ENCODE measurements around the gene HTT.
"Not testable (repeated sequence)": the region's sequence is repeated elsewhere in the genome, so short reads cannot be mapped to it uniquely, and the experiment has no call there.

The HTT gene

GRCh38 chr4:3046623-3047022 lies 27.9 kb upstream of the HTT start:
- DNase-seq = no peak

- DNase-seq = no peak
Observed at GRCh38 chr4:3047464-3048286, 26.8 kb upstream of the HTT start.

- not testable (repeated sequence) for DNase-seq
Observed at GRCh38 chr4:3051141-3051897, 23.2 kb upstream of the HTT start.

GRCh38 chr4:3054169-3054759 lies 20.2 kb upstream of the HTT start:
- DNase-seq = no peak

- no peak for DNase-seq
Observed at GRCh38 chr4:3059943-3060342, 14.5 kb upstream of the HTT start.

GRCh38 chr4:3060946-3061345 lies 13.5 kb upstream of the HTT start:
- no peak for DNase-seq

- DNase-seq = no peak
Observed at GRCh38 chr4:3062471-3062870, 12.0 kb upstream of the HTT start.

GRCh38 chr4:3065551-3065950 lies 8.9 kb upstream of the HTT start:
- no peak for DNase-seq

GRCh38 chr4:3066836-3067400 lies 7.6 kb upstream of the HTT start:
- no peak for DNase-seq

- DNase-seq = no peak
Observed at GRCh38 chr4:3067473-3068001, 6.9 kb upstream of the HTT start.

GRCh38 chr4:3069661-3070199 lies 4.8 kb upstream of the HTT start:
- no peak for DNase-seq

GRCh38 chr4:3070709-3071500 lies 3.6 kb upstream of the HTT start:
- no peak for DNase-seq

GRCh38 chr4:3071811-3072210 lies 2.7 kb upstream of the HTT start:
- DNase-seq = no peak

GRCh38 chr4:3073158-3074077 lies 1.1 kb upstream of the HTT start:
- no peak for DNase-seq

- DNase-seq = no peak
Observed at GRCh38 chr4:3074846-3075651, 568 bp downstream of the HTT start.

- no peak for DNase-seq
Observed at GRCh38 chr4:3075652-3075981, 1.1 kb downstream of the HTT start.

- no peak for DNase-seq
Observed at GRCh38 chr4:3077796-3078195, 3.3 kb downstream of the HTT start.

- DNase-seq = no peak
Observed at GRCh38 chr4:3079694-3080123, 5.2 kb downstream of the HTT start.

- DNase-seq = no peak
Observed at GRCh38 chr4:3082925-3083515, 8.5 kb downstream of the HTT start.

- DNase-seq = no peak
Observed at GRCh38 chr4:3083732-3084131, 9.3 kb downstream of the HTT start.
